Measurements from ENCODE around the gene DLX1.
A peak's percentile ranks its signal among the peaks of the same experiment; 100 is the strongest.
"Not testable (repeated sequence)": the region's sequence is repeated elsewhere in the genome, so short reads cannot be mapped to it uniquely, and the experiment has no call there.

Gene DLX1

DNA sequence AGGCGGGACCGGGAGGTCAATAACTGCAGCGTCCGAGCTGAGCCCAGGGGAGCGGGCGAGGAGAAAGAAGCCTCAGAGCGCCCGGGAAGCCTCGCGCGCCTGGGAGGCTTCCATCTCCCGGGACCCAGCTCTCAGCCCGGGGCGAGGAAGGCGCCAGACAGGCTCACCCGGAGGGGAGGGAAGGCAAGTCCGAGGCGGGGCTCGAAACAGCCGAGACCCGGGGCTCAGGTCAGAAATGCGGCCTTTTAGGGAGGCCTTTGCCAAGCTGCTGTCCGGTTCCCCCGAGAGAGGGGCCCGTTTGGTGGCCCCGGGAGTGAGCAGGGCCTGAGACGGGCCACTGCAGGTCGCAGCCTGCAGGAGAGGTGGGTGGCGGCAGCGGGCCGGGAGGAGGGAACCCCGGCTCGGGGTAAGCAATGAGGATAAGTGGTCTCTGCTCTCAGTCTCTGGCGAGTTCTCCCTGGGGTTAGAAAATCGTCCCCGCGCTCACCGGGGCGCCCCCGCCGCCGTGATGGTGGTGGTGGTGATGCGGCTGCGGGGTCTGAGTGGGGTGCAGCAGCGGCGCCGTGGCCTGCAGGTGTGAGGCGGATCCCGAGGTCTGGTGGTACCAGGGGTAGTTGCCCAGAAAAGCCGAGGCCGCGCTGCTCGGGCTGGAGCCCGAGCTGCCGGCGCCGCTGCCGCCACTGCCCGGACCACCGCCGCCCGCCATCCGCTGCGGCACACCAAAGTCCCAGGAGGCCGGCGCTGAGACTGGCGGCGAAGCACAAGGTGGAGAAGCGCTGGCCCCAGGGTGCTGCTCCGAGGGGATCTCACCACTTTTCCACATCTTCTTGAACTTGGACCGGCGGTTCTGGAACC, 15.0 kb downstream of the DLX1 start:
- DNase-seq, result no peak

DNA sequence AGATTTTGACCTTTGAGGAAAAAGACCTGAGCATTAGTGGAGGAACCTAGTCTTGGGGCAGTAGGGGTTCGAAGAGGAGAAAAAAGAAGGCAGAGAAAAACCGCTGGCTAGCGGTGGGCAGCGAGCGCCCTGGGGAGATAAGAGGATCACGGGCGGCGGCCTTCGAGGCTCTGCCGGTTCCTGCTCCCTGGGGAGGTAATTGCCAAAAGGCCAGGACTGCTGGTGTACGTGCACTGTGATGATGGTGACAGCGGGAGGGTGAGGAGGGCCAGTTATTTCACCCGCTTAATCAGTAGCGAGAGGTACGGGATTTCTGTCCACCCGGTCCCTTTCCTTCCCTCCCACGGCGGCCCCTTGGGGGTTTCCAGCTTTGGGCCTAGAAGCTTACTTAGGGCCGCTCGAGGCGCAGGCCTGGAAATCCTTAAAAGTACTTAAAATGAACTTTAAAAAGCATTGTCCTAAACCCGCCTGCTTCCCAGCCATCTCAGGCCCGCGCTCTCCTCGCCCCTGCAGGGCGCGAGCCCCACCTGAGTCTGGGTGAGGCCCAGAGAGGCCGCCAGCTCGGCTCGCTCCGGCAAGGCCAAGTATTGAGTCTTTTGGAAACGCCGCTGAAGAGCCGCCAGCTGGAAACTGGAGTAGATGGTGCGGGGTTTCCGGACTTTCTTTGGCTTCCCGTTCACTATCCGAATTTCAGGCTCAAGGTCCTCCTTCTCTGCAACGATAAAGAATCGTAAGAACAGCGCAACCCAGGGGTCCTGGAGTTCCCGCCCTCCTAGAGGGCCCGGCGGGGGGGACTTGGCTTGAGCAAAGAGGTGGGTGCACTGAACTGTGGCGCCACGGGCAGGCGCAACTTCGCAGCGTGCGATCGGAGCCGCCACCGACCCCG, 15.9 kb downstream of the DLX1 start:
- DNase-seq, result no peak

DNA sequence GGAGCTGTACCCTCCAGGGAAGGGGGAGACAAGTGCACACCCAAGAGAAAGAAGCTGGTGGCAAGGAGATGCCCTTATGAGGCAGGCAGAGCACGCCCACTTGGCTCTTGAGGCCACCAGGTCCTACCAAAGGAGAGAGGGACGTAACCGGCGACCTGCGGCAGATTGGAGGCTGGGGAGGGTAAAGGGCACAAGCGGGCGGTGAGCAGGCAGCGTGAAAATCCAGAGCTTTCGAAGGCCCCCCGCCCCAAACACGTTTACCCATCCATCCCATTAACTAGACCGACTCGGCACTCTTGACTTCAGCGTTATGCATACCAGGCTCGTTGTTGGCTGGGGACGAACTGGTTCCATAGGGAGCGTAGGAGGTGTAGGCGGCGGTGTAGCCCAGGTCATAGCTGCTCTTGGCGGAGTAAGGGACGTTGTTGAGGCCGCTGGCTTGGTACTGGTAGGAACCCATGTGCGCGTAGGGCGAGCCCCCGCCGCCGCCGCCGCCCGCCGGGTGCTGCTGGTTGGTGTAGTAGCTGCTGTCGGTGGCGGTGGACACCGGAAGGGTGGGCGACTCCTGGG, 16.6 kb downstream of the DLX1 start:
- no peak for DNase-seq

DNA sequence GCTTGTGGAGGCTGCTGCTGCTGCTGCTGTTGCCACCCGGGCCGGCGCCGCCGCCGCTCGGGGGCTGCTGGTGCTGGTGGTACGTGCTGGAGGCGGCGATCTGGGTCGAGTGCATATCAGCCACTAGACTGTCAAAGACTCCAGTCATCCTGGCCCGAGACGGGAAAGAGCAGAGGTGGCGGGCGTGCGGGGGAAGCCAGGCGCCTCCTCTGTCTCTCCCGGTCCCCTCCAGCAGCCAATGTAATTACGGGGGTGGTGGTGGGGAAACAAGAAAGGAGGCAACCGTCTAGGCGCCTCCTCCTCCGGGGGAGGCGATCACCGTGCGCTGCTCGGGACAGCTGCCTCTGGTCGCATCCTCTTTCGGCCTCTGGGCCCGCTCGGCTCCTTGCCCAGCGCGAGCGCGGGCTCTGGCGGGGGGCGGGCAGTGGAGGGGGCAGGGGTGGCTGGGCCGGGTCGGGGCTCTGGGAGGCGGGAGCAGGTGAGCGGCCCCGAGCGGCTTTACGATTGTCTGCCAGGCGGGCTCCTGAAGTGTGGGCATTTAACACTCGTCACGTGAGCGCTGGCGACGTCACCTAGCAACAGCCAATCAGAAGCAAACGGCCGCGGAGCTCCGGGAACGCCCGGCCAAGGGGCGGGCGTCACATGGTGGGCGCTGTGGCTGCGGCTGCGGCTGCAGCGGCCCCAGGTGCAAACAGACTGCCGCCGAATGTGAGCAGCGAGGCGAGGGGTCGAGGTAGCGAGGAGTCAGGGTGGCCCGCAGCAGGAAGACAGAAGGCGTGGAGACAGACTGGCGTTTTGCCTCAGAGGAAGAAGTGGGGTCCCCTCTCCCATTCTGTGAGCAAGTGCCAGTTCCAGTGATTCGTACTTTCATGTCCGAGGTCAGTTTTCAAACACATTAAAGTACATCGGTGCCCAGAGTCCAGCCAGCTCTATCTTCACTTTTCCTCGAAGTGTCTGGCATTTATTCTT, 17.4 kb downstream of the DLX1 start, which contains the start of gene DLX2:
Gene DLX2, minus strand, starts transcription at position 510 of the 969 bp plus-strand sequence. Its CDS starts 362 bp downstream, at position 148.
- peak; percentile 88 for DNase-seq

DNA sequence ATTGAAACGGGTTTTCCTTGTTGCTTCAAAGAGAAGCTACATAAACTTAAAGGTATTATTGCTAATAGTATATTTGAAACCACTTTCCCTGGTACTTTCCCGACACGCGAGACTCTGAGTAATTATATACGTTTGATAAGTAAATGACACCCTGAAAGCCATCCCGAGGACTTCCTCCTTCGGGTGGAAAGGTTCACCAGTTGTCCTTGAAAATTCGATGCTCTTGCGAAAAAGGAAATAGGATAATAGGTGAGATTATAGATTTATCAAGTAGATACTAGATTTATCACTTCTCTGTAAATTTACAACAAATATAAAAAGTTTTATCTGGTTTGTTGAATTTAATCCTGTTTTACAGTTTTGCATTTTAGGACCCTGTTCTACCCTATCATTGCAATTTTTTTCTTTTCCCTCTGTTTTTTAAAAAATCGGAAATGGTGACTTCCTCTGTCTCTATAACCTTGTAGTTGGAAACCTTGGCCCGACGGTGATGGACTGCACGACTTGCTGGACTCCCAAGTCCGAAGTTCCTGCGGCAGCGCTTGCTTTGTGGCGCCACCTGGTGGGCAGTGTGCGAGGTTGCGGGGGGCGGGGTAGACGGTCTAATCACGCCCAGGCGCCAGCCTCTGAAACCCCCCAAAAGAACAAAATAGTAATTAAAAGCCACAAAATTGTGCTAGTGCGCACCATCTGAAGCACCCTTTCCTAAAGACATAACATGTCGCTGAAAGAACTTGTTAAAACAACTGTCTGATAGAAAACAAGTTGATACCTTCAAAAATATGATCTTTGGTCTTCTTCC, 18.4 kb downstream of the DLX1 start:
- DNase-seq, result peak; percentile 78

DNA sequence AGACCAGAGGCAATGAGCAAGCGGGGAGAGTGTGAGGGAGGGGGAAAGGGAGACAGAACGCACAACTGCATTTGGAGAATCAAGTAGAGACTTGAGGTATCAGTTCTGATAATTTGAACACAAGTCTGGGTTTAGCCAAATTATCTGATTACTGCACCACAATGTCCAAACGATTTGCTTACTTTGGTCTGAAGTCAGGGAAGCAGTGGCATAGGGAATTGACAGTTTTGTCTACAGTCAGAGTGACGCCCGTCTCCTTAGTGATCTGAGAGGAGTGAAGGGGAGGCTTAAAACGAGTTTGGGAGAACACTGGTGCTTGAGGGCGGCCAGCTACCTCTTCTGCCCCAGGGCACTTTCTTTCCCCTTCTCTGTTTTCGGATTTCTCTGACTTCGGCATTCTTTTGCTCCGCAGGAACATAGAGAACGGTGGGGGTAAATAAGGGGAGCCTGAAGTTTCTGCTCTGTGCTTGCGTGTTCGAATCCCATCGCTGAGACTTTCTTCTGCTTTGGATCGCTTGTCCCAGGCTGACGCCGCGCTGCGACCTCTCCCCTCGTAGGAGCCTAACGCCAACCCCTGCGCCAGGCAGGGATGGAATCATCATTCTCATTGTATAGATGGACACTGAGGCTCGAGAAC, 20.3 kb downstream of the DLX1 start:
- no peak for DNase-seq

DNA sequence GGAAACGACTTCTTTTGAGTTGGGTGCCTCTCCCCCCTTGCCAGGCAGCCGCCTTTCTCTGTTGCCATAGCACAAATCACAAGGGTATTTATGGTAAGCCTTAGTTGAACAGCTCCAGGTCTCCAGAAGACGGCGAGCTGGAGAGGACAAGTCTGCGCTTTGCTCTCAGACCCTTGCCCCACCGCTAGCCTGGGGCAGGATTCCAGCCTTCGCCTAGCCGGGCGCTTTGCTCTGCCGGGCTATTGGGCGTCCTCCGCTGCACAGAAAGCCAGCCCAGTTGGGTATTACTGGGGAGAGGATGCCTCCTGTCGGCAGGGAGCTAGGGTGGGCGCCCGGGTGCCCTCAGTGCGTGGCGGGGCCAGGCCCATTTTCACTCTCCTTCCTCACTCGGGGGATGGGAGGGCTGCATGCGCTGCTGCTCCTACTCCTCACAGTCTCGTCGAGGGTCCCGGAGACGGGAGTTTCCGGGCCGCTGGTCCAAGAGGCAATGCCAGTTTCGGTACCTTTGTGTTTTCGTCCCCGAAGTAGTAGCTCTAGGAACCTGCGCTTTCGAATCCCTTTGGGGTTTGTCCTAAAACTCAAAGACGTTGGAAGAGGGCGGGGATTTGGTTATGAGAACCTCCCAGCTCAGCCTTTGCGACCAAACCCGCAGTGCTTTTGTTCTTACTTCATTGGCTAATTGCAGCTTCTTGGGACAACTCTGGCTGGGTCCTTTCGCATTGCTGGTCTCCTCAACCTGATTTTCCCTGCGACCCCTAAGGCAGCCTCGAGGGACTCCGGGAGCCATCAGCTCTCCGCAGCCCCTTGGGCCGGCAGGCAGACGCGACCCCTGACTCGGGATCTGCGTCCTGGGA, 21.0 kb downstream of the DLX1 start:
- peak; percentile 41 for DNase-seq

DNA sequence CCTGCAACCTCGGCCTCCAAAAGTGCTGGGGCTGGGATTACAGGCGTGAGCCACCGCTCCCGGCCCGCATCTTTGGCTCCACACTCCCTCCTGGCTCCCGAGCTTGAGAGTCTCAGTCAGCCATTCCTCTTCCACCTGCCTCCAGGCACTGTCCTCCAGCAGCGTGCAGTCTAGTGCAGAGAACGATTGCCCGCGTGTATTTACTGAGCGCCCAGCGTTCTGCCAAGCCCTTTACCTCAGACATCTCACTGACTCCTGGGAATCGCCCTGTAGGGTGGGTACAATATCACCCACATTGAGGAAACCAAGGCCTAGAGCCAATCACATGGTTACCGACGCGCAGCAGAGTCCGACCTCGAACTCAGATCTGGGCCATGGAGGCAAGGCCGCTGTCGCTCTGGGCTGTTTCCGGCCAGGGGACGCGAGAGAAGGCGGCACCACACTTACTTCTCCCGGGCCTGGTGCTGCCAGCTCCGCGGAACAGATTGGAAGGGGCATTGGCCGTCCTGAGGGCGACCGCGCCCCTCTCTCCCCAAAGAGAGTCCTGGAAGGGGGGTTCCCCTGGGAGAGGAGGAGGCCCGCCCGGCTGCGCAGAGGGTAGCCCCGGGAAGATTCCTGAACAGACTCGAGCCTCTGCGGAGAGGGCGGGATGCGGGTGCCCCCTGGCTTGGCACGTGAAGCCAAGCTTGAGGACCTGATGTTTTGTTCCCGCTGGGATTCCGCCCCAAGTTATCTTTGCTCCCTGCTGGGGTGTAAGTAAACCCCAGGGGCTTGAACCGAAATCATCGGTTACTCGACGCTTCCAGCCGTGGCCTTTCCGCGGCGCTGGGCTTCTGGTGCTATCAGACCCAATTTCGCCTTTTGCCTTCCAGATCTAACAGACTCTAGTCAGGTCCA, 22.6 kb downstream of the DLX1 start:
- no peak for DNase-seq

DNA sequence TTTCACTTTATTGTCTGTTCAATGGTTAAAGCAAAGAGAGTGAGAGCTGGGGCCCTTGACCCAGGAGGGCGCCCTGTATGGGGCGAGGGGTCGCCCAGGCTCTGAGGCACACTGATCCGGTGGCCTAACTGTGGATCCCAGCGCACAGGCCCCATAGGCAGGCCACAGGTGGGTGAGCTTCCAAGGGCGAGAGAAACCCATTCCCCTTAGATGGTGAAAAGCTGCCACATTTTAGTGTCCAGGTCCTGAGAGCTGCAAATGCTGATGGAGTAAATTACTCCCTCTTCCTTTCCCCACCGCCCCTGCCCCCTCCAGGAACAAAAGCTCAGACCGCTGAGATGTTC, 23.3 kb downstream of the DLX1 start:
- no peak for DNase-seq

DNA sequence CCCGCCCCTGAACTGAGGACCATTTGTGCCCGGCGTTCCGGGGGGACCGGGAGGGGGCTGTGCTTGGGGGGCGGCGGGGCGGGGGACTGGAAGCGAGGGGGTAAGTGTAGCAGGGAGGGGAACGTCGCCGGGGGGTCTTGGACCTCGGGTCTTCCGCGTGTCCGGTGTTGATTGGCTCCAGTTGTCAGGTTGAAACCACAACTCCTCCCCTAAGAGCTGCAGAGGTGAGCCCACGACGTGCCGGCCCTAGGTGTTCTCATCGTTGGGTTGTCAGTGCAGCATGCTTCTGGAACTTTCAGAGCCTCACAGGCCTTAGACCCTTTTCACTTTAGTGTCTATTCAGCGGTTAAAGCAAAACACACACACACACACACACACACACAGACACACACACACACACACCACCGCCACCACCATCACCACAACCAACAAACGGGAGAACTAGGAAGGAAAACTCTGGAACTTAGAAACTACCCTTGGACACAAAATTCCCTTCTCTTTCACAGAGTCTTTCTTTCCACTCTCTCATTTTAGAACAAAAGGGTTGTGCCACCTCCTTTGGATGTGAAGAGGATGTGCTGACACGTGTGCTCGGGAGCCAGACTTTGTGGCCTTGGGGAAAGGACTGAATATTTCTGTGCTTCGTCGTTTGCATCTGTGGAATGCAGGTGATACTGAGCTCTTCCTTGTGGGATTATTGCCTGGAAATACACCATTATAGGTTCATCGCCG, 24.1 kb downstream of the DLX1 start:
- no peak for DNase-seq

DNA sequence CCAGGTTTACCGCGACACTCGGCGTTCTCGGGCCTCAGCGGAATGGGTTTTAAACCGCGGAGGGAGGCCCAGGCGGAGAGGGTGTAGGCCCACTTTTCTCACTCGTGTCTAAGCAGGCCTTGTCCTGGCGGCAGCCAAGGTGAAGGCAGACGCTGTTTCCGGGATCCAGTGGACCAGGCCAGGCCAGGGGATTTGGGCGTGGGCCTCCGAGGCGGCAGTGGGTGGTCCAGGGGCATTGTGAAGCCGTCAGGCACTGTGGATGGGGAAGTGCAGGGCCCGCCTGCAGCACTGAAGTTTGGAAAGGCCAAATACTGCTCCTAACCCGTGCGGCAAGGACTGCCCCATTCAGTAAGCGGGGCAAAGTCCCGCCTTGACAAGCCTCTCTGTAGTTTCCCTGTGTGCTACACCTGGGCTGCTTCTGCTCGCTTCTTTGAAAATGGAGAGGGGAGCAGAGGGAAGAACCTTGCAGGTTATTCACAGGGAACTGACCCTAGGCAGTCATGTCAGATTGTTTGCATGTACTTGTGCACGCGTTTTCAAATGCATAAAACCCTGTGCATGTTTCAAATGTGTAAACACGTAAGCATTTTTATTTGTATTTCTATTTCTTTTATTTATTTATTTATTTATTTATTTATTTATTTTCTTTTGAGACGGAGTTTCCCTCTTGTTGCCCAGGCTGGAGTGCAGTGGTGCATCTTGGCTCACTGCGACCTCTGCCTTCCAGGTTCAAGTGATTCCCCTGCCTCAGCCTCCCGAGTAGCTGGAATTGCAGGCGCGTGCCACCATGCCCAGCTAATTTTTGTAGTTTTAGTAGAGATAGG, 24.9 kb downstream of the DLX1 start:
- no peak for DNase-seq

DNA sequence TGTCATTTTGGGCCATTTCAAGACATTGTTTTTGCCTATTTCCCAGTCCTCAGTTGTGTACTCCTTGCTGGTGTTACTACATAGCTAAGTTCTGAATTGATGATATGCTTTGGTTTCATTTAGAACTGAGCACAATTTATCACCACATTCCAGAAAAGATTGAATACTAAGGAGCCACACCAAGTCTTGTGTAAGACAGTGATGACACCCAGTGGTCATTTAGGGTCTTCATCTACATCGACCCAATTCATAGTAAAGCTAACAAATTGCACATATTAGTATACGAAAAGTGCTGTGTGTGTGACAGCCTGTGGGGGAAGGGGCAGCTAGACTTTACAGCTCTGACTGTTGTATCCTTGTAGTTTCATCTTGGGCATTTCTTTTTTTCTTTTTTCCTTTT, 28.3 kb downstream of the DLX1 start:
- peak; percentile 20 for DNase-seq

DNA sequence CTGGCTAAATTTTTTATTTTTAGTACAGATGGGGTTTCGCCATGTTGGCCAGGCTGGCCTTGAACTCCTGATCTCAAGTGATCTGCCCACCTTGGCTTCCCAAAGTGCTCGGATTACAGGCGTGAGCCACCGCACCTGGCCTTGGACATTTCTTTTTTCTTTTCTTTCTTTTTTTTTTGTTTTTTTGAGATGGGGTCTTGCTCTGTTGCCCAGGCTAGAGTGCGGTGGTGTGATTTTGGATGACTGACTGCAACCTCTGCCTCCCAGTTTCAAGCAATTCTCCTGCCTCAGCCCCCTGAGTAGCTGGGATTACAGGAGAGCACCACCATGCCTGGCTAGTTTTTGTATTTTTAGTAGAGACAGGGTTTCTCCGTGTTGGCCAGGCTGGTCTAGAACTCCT, 28.9 kb downstream of the DLX1 start:
- DNase-seq, result not testable (repeated sequence)

DNA sequence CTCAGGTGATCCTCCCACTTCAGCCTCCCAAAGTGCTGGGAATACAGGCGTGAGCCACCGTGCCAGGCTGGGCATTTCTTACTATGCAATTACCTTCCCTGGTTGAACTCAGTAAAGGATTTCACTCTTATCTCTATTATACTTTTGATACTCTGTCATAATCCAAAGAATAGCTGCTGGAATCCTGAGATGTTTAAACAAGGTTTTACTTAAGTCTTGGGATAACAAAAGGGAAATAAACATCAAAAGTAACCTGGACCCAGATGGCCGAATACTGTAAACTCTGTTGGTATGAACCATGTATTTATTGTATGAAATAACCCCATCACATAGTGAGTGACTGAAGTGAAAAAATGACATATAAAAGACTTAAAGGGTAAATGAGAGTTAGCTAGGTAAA, 29.3 kb downstream of the DLX1 start:
- no peak for DNase-seq

DNA sequence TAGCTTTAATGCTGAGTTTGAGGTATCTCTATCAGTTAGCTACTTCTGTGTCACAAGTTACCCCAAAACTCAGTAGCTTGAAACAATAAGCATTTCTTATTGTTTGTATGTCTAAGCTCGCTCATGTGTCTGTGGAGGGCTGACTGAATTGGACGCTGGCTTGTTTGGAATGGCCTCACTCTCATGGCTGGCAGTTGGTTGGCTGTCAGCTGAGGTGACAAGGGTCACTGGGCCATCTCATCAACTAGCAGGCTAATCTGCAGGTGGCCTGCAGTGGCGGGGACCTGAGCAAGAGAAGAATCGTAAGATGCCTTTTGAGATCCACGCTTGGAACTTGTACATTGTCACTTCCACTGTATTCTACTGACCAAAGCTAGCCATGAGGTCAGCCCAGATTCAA, 30.8 kb downstream of the DLX1 start:
- no peak for DNase-seq

DNA sequence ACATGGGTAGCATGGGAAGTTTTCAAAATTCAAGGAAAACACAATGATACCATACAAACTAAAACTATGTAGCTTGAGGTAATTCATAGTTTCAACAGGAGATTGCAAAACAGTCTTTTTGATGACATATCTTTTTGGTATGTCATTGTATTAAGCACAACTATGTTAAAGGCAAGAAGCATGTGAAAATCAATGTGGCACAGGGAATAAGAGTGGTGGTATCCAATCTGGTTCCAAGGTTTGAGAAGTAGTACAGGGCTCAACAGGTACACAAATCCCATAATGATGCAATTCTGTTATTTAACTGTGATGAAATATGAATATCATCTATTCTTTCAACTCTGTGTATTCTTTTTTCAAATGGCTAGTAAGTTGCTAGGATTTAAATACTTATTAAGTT, 33.8 kb downstream of the DLX1 start:
- DNase-seq, result peak; percentile 69

DNA sequence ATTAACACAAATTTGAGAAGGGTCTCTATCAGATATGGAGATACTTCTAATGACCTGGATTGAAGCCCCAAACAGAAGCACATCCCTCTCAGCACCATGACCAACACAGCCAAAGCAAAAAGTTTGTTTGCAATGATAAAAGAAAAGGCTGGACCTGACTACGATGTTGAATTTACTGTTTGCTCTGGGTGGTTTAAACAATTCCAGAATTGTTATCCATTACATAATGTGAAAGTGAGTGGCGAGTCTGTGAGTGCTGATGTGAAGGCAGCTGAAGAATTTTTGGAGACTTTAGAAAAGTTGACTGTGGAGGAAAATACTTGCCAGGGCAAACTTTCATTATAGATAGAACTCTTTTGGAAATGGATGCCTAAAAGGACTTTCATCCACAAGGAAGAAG, 34.8 kb downstream of the DLX1 start:
- DNase-seq, result no peak

Measured in NCI-H226 (cell line).